T-helper 2 cell treated with Interferon-gamma antibody and Interleukin-4, amounts not matched to agents 100 ng/mL and 5 ng/mL, for 36 hours (primary cell): Measurements from ENCODE around the gene LRRC26. TPM values are rescaled to one million over a fixed set of nuclear protein-coding genes. Genes with fewer than 3 reads are reported as not detected.

Source experiments
- intact Hi-C: fragments of 100-400 bp; cut with micrococcal nuclease; formaldehyde crosslinking; loops from one replicate; pipeline ENCODE4 v1.15.1; 2023
- total RNA-seq: library from RNA; stranded (reverse); gene quantifications from 2 replicates; pipeline ENCODE4 v1.2.3, GENCODE V29; 2022

The LRRC26 gene
- total RNA-seq, 1 donor from 2014 or later: not detected

DNA sequence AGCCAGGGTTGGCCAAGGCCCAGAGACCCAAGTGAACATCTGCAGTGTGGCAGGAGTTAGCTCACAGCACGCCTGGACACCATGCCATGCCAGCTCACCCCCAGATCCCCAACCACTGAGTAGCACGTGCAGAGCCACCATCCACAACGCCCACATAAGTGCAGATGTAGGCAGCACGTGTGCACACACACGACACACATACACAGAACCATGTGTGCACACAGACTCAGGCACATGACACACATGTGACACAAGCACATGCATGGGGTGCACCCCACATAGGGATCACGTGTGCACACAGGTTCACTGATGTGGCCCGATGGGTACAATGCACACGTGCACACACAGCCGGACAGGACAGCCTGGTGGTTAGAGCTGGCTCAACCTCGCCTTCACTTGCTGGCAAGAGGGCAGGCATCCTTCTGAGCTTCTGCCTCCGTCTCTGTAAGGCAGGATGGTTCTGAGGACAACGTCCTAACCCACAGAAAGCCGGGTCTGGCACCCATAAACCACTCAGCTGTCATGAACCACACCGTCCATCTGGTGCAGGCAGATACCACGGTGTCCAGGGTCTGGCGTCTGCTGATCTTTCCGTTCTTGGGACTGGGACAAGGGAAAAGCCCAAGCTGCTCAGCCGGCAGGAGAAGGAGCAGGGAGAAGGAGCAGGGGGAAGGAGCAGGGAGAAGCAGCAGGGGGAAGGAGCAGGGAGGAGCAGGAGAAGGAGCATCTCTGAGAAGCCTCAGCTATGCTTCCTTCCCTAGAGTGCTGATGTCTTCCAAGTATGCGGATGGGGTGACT, 12.0 kb downstream of the LRRC26 start:
- intact Hi-C loops: no loop called here

DNA sequence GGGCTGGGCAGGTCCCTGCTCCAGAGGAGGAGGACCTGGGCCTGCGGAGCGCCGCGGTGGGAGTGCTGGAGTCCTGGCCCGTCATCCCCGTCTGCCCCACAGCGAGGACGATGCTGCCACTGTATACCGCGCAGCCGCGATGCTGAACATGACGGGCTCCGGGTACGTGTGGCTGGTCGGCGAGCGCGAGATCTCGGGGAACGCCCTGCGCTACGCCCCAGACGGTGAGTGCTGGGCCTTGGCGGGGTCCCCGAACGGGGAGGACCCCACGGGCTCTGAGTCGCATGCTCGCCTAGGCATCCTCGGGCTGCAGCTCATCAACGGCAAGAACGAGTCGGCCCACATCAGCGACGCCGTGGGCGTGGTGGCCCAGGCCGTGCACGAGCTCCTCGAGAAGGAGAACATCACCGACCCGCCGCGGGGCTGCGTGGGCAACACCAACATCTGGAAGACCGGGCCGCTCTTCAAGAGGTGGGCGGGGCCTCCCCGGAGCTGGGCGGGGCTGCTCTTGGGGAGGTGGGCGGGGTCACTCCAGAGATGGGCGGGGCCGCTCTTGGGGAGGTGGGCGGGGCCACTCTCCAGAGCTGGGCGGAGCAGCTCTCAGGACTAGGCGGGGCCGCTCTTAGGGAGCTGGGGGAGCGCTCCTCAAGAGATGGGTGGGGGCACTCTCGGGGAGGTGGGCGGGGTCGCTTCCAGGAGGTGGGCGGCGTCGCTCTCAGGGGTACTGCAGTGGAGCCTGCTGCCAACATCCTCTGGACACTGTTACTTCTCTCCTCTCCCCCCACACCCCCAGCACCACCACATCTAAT, 13.1 kb downstream of the LRRC26 start:
- intact Hi-C loops: no loop called here

DNA sequence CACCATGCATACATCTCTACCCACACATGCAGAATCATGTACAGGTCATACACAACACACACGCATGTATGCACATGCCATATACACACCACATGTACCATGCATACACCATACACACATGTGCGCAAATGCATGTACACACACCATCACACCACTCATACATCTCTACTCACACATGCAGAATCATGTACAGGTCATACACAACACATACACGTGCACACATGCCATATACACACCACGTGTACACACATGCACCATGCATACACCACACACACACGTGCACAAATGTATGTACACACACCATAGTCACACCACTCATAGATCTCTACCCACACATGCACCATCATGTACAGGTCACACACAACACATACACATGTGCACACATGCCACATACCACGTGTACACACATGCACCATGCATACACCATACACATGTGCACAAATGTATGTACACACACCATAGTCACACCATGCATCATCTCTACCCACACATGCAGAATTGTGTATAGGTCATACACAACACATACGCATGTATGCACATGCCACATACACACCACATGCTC, 16.9 kb downstream of the LRRC26 start:
- intact Hi-C loops: loop anchor here (5.0 kb wide), 1 partner anchor 309 kb away; no protein-coding TSS in a partner anchor

DNA sequence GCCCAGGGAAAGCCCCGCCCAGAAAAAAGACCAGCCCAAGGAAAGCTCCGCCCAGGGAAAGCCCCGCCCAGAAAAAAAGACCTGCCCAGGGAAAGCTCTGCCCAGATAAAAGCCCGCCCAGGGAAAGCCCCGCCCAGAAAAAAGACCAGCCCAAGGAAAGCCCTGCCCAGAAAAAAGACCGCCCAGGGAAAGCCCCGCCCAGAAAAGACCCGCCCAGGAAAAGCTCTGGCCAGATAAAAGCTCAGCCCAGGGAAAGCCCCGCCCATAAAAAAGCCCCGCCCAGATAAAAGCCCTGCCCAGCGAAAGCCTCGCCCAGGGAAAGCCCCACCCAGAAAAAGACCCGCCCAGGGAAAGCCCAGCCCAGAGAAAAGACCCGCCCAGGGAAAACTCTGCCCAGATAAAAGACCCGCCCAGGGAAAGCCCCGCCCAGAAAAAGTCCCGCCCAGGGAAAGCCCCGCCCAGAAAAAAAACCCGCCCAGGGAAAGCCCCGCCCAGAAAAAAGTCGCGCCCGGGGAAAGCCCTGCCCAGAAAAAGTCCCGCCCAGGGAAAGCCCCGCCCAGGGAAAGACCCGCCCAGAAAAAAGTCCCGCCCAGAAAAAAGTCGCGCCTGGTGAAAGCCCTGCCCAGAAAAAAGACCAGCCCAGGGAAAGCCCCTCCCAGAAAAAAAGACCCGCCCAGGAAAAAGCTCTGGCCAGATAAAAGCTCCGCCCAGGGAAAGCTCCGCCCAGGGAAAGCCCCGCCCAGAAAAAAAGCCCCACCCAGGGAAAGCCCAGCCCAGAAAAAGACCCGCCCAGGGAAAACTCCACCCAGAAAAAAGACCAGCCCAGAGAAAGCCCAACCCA, 19.0 kb downstream of the LRRC26 start:
- intact Hi-C loops: loop anchor here (2.0 to 5.0 kb wide), 2 partner anchors 50 to 311 kb away; partner anchors contain the start of gene TPRN

DNA sequence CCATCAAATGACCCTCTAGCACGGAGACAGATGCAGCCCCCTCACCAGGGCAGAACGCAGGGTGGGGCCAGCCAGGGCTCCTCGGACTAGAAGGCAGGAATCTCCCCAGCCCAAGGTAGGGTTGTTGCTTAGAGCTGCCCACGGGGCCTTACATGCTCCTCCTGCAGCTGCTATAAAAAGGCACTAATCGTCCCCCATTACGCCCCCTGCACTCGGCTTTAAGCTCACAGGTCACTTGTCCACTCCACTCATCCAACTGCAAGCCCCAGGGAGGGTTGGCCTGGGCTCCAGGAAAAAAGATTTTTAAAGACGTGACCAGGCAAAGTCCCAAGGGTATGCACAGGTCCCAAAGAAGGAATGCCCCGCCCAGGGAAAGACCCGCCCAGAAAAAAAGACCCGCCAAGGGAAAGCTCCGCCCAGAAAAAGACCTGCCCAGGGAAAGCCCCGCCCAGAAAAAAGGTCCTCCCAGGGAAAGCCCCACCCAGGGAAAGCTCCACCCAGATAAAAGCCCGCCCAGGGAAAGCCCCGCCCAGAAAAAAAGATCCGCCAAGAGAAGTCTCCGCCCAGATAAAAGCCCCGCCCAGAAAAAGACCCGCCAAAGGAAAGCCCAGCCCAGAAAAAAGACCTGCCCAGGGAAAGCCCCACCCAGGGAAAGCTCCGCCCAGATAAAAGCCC, 19.8 kb downstream of the LRRC26 start:
- intact Hi-C loops: loop anchor here (2.0 to 5.0 kb wide), 2 partner anchors 51 to 312 kb away; partner anchors contain the start of gene TPRN

DNA sequence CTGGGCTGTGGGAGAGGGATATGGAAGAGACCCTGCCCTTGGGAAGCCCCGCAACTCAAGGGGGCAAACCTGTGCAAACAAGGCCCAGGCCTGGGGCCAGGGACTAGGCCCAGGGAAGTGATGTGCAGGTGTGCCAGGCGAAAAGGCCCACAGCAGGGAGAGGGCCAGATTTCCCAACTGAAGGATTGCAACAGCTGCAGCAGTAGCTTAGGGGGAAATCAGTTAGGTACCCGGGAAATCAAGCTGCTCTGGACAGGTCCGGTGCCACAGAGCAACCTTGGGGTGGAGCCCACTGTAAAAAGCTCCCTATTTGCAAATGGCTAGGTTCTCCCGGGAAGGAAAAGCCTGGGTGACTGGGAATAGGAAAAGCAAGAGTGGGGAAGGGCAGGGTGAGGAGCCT, 20.5 kb downstream of the LRRC26 start:
- intact Hi-C loops: no loop called here

DNA sequence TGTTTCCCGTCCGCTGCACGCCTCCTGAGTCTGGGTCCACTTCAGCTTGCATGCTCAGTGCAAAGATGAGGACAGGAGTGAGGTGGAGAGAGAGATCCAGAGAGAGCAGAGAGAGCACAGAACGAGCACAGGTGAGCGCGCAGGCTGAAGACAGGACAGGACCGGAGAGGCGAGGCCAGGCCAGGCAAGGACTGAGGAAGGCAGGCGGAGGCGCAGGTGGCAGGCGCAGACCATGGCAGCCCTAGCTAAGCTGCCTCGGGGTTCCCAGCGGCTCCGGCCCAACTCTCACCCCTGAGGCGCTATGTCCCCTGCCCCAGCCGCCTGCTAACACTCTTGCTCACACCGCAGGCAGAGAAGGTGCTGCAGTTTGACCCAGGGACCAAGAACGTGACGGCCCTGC, 21.2 kb downstream of the LRRC26 start:
- intact Hi-C loops: no loop called here

DNA sequence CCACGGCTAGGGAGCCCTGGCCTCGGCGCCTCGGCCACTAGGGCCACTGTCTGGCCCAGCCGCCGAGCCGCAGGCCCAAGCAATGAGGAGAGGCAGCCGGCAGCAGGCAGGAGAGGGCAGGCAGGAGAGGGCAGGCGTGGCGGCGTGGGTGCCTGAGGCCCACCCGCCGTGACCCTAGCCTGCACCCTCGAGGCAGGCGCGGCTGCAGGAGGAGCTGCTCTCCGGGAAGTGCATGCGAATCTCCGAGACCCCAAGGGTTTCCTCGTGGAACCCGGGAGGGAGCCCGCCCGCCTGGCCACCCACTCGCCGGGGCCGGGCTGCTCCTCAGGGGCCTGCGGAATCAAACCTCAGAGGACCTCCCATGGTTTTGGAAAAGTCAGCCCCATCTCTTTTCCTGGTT, 21.6 kb downstream of the LRRC26 start:
- intact Hi-C loops: no loop called here

DNA sequence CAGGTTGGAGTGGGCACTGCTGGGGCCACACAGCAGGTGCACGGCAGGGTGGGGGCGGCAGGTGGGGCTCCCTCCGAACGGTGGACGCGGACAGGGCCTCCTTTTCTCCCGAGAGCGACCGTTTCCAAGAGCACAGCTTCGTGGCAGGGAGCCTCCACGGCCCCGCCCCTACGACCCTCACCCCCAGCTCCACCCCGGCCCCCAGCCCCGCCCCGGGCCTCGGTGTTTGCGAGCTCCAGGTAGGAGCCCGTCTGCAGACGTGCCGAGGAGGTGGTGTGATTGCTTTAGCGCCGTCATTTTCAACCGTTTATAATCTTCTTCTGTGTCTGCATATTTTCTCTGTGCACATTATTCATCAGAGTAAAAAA, 22.1 kb downstream of the LRRC26 start:
- intact Hi-C loops: no loop called here

DNA sequence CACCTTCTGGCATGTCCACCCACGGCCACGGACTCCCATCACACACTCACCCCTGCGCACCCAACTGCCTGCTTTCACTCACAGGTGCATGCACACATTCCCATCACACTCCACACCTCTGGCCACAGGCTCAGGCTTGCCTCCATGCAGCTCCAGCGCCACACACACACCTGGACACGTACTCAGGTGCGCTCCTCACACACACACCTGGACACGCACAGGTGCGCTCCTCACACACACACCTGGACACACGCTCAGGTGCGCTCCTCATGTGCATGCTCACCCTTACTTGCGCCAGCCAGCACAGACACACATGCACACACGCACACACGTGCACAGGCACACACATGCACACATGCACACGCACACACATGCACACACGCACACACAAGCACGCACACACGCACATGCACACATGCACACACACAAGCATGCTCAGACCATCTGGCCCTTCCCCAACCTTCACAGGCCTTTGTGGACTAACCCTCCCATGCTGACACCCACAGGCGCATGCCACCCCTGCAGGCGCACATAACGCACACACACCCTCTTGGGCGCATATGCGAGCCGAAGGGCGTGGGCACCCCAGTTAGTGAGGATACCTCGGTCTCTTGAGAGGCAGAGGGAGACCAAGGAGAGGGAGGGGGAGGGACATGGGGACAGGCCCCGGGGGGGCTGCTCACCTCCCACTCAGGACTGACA, 22.6 kb downstream of the LRRC26 start:
- intact Hi-C loops: no loop called here

DNA sequence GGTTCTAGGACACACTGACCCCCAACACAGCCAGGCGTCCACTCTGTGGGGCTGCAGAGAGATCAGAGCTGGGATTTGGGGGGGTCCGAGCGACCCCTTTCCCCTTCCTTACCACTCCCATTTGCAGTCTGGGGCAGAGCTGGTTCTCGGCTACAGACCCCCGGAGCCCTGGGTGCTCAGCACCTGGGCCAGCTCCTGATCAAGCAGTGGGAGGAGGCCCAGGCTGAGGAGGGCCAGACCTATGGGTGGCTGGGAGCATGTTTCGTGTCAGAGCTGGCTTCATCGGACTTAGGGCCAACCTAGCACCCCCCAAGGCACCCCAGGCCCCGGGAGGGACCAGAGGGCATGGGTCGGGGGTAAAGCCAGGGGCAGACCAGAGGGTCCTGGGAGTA, 23.3 kb downstream of the LRRC26 start:
- intact Hi-C loops: no loop called here

DNA sequence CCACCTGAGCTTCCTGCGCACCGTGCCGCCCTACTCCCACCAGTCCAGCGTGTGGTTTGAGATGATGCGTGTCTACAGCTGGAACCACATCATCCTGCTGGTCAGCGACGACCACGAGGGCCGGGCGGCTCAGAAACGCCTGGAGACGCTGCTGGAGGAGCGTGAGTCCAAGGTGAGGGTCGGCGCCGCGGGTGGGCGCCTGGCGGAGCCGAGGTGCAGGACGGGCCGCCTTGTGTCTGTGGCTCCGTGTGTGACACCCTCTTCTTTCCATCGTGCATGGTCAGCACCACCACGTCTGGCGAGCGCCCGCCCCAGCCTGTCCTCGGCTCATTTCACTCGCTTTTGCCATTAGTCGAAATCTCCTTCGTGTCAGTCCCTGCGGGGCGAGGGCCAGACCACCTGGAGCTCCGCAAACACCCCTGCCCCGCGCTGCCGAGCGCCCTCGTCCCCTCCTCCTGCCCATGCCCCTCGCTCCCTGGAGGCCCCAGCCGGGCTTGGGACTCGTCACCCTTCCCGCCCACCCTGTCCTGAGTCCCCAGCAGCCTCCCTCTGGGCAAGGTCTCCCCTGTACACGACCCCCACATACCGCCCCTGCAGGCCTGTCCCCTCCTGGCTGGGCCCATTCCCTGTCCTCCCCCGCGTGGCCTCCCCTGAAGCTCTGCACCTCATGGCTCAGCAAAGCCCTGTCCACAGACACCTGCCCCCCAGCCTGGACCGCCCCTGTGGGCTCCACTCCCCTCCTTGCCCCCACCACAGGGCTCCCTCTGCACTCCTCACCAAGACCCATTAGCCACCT, 23.9 kb downstream of the LRRC26 start:
- intact Hi-C loops: no loop called here

DNA sequence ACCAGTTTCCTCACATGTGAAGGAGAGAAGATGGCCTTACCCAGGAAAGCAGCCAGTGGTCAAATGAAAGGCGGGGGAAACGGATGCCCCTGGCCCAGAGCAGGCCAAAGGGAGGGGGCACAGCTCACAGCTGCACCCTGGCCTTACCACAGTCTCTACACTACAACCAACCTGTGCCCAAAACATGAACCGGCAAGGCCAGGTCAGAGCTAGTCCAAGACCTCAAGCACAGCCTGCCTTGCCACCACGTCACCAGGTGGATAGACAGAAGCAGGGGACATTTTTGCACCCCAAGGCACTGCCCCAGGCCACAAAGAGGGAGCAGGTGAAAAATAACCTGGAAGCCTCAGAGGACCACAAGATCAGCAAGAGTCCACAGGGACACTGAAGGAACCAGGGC, 26.4 kb downstream of the LRRC26 start:
- intact Hi-C loops: no loop called here

DNA sequence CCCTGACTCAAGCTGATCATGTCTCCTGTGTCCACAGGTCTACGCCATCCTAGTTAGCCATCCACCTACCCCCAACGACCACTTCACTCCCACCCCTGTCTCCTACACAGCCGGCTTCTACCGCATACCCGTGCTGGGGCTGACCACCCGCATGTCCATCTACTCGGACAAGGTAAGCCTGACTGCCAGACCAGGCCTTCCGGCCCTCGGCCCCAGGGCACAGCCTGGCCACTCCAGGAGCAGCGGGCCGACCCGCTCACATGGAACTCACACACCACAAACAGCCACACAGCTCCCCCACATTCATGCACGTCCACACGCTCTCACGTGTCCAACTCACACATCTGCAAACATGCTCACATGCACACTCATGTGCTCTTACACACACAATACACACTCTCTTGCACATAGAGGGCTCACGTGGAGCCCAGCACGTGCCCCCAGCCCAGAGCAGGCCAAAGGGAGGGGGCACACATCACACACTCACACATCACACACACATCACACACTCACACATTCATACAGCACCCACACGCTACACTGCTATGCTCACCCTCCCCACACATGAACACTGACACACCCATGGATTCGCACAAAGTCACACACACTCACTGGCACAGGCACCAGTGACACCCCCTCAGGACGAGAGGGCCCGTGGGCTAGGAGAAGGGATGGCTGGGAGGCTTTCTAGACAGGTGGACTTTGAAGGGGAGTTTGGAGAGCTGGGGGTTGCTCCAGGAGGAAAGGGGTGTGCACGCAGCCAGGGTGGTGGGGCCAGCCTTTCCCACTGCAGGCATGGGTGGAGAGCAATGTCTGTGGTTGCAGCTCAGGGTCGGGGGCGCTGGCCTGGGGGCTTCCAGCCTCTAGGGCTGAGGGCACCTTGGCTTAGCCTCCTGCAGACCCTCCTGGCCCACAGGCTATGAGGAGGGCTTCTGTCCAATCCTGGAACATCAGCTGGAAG, 27.6 kb downstream of the LRRC26 start:
- intact Hi-C loops: no loop called here

DNA sequence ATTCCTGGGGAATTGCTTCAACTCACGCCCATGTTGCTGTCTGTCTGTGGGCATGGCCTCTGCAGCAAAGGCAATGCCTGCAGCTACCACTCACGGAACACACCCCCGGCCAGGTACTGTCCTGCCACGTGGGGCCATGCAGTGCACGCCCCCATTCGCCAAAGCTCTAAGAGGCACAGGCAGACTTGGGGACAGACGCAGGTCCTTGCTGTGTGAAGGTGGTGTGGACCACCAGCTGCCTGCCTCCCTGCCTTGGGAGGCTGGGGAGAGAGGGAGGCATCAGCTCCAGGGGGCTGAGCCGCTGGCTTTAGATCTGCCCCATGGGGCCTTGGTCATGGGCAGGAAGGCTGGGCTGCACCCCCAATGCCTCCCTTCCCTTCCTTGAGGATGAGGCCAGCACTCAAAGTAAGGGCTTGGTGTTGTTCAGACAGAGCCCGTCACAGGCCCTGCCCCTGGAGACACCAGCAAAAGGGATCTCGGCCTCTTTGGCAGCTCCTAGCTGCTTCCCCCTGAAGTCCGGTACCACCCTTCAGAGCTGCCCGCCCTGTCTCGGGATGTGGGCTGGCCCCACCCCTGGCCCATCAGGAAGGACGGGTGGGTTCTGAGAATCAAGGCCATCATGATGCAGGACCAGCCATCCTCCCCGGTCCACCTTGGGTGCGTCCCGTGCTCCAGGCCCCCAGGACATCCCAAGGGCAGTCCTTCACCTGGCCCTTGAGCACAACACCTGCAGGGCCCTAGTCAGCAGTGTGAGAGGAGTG, 28.6 kb downstream of the LRRC26 start:
- intact Hi-C loops: no loop called here

DNA sequence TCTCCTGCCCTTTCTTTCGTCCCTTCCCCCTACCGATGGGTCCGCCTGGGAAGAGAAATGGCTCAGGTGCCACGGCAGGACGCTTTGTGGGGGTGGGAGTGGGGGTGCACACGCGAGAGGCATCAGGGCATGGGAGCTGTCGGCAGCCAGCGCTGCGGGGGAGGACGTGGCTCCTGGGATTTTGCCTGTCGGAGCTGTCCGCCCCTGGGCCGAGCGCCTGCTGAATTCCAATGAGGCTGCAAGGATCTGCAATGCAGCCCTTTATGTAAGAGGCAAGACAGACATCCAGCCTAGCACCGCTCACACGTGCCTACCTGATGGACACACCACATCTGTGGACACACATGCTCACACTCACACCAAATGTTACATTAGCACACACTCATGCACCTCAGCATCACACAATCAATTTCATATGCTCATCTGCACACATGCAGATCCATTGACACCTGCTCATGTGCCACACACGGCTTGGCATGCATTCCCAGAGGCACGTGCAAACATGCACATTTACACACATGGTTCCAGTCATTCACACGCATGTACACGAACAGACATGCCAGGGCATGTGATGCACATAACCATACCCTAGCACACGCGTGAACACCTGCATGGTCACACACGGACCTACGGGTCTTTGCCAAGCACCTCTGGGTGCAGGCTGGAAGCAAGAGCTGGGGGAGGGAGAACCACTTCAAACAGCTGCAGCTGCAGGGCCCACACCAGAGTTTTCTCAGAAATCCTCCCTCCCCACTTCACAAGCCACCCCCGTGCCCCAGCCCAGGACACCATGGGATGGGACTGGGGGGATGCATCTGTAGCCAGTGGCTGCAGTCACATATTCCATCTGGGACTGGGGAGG, 29.5 kb downstream of the LRRC26 start:
- intact Hi-C loops: no loop called here
